Ovary (tissue), 3 donors: Measurements from ENCODE around the gene DGKI.

ENCODE experiments used
- EP300 ChIP-seq: sonication (generic); formaldehyde crosslinking; IDR thresholded peaks from one replicate; pipeline ENCODE4 v1.6.1; 2017; ENCODE audit warnings: antibody characterized with exemption
- TF ChIP-seq, protein P1 (sequence below), 3 donors: fragments of 450-650 bp in 2 of 3; fragments of 200-600 bp in 1 of 3; IDR thresholded peaks; one replicate each; pipeline versions ENCODE4 v1.5.1 to v1.8.0; 2016 to 2022; ENCODE audit warnings: antibody characterized with exemption in 3 of 3, mild to moderate bottlenecking in 1 of 3
- donor health status: DM: no; HTN: no; CAD: no.

DNA sequence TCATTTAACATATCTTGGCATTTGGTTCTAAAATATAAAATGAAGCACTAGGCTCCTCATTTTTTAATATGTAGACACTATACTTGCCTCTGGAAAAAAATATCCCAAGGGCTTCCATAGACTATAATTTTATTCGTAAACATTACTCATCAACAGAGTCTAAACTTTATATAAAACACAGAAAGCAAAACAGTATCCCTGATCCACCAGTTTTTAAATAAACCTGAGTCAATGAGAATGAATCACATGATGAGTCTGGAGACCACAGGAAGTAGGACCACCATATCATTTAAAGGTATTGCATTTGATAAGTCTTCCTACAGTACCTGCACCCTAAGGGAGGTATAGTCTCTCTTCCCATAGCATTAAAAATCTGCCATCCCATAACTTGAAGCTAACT is 228.0 kb downstream of the DGKI start:
- TF ChIP-seq, protein P1, sequence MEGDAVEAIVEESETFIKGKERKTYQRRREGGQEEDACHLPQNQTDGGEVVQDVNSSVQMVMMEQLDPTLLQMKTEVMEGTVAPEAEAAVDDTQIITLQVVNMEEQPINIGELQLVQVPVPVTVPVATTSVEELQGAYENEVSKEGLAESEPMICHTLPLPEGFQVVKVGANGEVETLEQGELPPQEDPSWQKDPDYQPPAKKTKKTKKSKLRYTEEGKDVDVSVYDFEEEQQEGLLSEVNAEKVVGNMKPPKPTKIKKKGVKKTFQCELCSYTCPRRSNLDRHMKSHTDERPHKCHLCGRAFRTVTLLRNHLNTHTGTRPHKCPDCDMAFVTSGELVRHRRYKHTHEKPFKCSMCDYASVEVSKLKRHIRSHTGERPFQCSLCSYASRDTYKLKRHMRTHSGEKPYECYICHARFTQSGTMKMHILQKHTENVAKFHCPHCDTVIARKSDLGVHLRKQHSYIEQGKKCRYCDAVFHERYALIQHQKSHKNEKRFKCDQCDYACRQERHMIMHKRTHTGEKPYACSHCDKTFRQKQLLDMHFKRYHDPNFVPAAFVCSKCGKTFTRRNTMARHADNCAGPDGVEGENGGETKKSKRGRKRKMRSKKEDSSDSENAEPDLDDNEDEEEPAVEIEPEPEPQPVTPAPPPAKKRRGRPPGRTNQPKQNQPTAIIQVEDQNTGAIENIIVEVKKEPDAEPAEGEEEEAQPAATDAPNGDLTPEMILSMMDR (IDR thresholded peaks at IDR 0.05) = no peak
- TF ChIP-seq EP300 = no peak
